Pancreas (tissue), 10 donors: ENCODE results near the gene TRAF3IP3. TPM values are rescaled to one million over a fixed set of nuclear protein-coding genes. Genes with fewer than 3 reads are reported as not detected.

Experiments used
- ATAC-seq, 4 donors: fragments of 200-7000 bp; cut with Tn5 transposase; one replicate each; pipeline versions ENCODE4 v1.8.0 to v1.9.1; 2020; ENCODE audit warnings: mild to moderate bottlenecking in 4 of 4, moderate library complexity in 4 of 4
- DNase-seq, 6 donors: peaks; one replicate each; pipeline ENCODE4 v3.0.0-alpha.2; 2020
- FAIRE-seq: peaks from 2 replicates; lab custom pipeline; 2012; peaks lifted over from hg19 to GRCh38; lab: Jason Lieb, UNC
- H3K27ac ChIP-seq, 4 donors: fragments of 200-600 bp; sonication (generic); 1 replicate in 3 of 4; 2 replicates in 1 of 4; pipeline versions ENCODE4 v1.5.0 to v1.8.0; 2020
- H3K27me3 ChIP-seq, 4 donors: fragments of 200-600 bp; one replicate each; pipeline ENCODE4 v1.8.0; 2021
- H3K36me3 ChIP-seq, 3 donors: fragments of 200-600 bp; sonication (generic) in 1 of 3; one replicate each; pipeline versions ENCODE4 v1.5.0 to v1.8.0; 2020 to 2021
- H3K4me1 ChIP-seq, 3 donors: fragments of 200-600 bp; one replicate each; pipeline ENCODE4 v1.8.0; 2021
- H3K4me3 ChIP-seq, 4 donors: fragments of 200-600 bp; sonication (generic) in 2 of 4; one replicate each; pipeline versions ENCODE4 v1.5.0 to v1.8.0; 2020 to 2021
- H3K9me3 ChIP-seq, 4 donors: fragments of 200-600 bp; one replicate each; pipeline ENCODE4 v1.8.0; 2021
- WGBS, 2 donors: extraction: QIAGEN DNeasy Blood & Tissue Kit; methylation state at CpG; one replicate each; pipeline ENCODE4 v1.1.7; 2013; 5-methylcytosine and 5-hydroxymethylcytosine counted together
- intact Hi-C, 3 donors: fragments of 100-400 bp; cut with DNase I; formaldehyde crosslinking; loops; one replicate each; pipeline versions ENCODE4 v1.11.1 to v1.14.2; 2022
- polyA plus RNA-seq, 2 donors: library from polyadenylated mRNA; stranded (reverse); fragments of 200-250 nt; gene quantifications; one replicate each; pipeline ENCODE4 v1.2.3, GENCODE V29; 2013
- total RNA-seq, 6 donors: library from RNA; stranded (reverse); fragmentation: NEBNext Ultra II Directional in 4 of 6; extraction: Animal tissue kit (Norgen Biotek cat#: 25700) in 4 of 6; gene quantifications; one replicate each; pipeline versions ENCODE4 v1.2.1 to v1.2.4, GENCODE V29; 2021 to 2023
- TF ChIP-seq, protein P1 (sequence below), 4 donors: fragments of 200-600 bp; sonication (generic) in 3 of 4; IDR thresholded peaks; one replicate each; pipeline versions ENCODE4 v1.5.0 to v1.8.0; 2021; ENCODE audit warnings: antibody characterized with exemption in 4 of 4
- donor health status: healthy with polysubstance abuse.
- donor health status: DM: no; HTN: no; CAD: no; lungs with moderate emphysema.
- donor health status: DM: no; HTN: no; CAD: no.
- donor health status: control.
- donor health status: control.
- donor health status: Bipolar disorder and iron deficiency.
- donor health status: DM: yes; HTN: yes; CAD: no.
- donor health status: DM: no; HTN: no; CAD: no.
- donor health status: DM: no; HTN: no; CAD: no.
- donor health status: DM: yes; HTN: yes; CAD: no.

The TRAF3IP3 gene
- total and polyA plus RNA-seq, 8 donors = 0.42 to 5.5 (median 1.5) TPM

DNA sequence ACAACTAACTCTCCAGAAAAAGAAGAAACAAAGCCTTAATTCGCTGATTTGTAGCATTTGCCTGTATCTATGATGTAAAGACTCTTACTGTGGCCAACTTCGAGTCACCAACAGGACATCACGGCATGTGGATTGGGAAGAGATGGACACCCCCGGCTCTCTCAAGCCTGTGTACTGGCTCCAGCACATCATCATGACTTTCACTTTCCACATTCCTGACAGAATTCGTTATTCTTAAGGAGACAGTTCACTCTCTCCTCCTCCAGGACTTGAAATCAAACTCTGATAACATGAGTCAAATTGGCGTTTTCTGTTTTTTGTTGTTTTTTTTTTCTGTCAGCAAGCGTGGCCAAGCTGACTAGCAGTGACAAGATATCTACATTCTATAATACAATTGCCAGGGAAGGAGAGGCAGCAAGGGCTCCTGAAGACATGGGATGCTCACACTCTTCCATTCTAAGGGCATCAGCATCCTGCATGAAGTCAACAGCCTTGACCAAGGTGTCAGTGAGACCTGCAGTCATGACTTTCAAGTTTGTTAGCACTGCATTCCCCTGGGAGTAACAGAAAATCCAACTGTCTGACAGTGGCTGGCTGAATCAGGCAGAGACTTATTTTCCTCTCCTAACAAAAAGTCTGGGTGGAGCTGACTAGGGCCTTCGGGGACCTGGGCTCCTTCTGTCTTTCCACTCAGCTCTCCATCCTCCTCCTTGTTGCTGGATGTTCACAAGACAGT, 13.3 kb upstream of the TRAF3IP3 start:
- Histone ChIP-seq H3K27me3 (no peaks in the 10 kb centered on the region), H3K4me1 (peaks cover 0 to 11% (median 0%) of the 10 kb centered on the region in 3 donors), H3K4me3 (no peak overlapping the region), H3K9me3 (no peaks in the 10 kb centered on the region), H3K36me3 (no peaks in the 10 kb centered on the region), H3K27ac (peak overlapping the region in 3 of 4 donors; percentile 39 to 50 (median 48))
- FAIRE-seq (peak; percentile 41), DNase-seq (no peak), ATAC-seq (peak; percentile 20 to 67 (median 55))
- WGBS, 2 donors = 38 to 46% methylated on average over 8 of the region's 8 CpGs
- intact Hi-C loops = loop anchor here in 1 of 3 donors (5.0 kb wide), 1 partner anchor 165 kb away; no protein-coding TSS in a partner anchor
- TF ChIP-seq, protein P1, sequence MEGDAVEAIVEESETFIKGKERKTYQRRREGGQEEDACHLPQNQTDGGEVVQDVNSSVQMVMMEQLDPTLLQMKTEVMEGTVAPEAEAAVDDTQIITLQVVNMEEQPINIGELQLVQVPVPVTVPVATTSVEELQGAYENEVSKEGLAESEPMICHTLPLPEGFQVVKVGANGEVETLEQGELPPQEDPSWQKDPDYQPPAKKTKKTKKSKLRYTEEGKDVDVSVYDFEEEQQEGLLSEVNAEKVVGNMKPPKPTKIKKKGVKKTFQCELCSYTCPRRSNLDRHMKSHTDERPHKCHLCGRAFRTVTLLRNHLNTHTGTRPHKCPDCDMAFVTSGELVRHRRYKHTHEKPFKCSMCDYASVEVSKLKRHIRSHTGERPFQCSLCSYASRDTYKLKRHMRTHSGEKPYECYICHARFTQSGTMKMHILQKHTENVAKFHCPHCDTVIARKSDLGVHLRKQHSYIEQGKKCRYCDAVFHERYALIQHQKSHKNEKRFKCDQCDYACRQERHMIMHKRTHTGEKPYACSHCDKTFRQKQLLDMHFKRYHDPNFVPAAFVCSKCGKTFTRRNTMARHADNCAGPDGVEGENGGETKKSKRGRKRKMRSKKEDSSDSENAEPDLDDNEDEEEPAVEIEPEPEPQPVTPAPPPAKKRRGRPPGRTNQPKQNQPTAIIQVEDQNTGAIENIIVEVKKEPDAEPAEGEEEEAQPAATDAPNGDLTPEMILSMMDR (IDR thresholded peaks at IDR 0.05) = no peak

DNA sequence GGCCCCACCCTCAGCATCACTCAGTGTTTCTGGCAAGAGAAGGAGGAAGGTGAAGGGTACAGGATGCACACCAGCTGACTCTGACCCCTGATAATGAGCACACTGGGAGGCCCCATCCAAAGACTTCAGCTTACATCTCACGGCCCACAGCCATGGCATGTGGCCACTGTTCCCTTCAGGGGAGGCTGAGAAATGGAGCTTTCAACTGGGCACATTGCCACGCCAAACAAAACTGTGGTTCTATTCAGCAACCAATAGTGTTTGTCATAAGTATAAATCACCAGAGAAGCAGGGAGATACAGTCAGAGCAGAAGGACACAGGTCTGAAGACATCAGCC, 12.7 kb upstream of the TRAF3IP3 start:
- no peaks in the 10 kb centered on the region for H3K9me3 ChIP-seq
- H3K36me3 ChIP-seq = no peaks in the 10 kb centered on the region
- peak in 1 of 4 donors; percentile 18 for ATAC-seq
- 35 to 46% methylated on average over 2 of the region's 2 CpGs for WGBS, 2 donors
- DNase-seq = peak in 3 of 6 donors; percentile 14 to 45 (median 45)
- intact Hi-C loops = loop anchor here in 1 of 3 donors (5.0 kb wide), 1 partner anchor 166 kb away; no protein-coding TSS in a partner anchor
- peaks cover 0 to 13% (median 0%) of the 10 kb centered on the region in 3 donors for H3K4me1 ChIP-seq
- H3K27ac ChIP-seq = peak overlapping the region in 3 of 4 donors; percentile 22 to 50 (median 48)
- TF ChIP-seq, protein P1 (IDR thresholded peaks at IDR 0.05) = no peak
- no peak overlapping the region for H3K4me3 ChIP-seq
- H3K27me3 ChIP-seq = no peaks in the 10 kb centered on the region
- no peak for FAIRE-seq

DNA sequence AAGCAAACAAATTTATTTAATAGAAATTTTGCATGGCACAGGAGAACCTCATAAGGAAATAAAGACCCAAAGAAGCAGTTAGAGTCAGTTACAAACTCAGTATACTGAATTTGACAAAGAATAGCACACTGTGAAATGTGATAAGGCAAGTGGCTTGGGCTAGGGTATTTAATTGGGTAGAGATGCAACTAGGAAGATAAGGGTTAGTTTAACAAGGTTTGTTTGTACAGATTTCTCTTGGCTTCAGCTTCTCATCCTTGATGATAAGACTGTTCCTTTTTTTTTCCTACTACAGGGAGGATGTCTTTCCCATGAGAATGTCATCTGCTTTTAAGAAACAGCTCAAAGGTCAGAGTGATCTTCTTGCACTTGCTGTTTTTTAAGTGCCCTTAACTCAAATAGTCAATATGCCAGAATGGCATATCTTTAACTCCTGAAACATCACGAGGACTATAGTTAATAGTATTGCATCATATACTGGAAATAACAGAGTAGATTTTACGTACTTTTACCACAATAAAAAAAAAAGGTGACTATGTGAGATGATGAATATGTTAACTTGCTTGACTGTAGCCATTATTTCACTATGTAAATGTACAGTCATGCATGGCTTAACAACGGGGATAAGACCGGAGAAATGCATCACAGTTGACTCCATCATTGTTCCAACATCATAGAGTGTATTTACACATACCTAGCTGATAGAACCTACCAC, 9.2 kb upstream of the TRAF3IP3 start:
- H3K4me3 ChIP-seq = no peak overlapping the region
- FAIRE-seq = no peak
- H3K4me1 ChIP-seq = peaks cover 0 to 16% (median 0%) of the 10 kb centered on the region in 3 donors
- H3K27me3 ChIP-seq = no peaks in the 10 kb centered on the region
- no peaks in the 10 kb centered on the region for H3K36me3 ChIP-seq
- no peak for ATAC-seq
- 60 to 67% methylated on average over 4 of the region's 4 CpGs for WGBS, 2 donors
- TF ChIP-seq, protein P1 (IDR thresholded peaks at IDR 0.05) = no peak
- no peaks in the 10 kb centered on the region for H3K9me3 ChIP-seq
- DNase-seq = no peak
- H3K27ac ChIP-seq = no peak overlapping the region
- intact Hi-C loops = no loop called here

DNA sequence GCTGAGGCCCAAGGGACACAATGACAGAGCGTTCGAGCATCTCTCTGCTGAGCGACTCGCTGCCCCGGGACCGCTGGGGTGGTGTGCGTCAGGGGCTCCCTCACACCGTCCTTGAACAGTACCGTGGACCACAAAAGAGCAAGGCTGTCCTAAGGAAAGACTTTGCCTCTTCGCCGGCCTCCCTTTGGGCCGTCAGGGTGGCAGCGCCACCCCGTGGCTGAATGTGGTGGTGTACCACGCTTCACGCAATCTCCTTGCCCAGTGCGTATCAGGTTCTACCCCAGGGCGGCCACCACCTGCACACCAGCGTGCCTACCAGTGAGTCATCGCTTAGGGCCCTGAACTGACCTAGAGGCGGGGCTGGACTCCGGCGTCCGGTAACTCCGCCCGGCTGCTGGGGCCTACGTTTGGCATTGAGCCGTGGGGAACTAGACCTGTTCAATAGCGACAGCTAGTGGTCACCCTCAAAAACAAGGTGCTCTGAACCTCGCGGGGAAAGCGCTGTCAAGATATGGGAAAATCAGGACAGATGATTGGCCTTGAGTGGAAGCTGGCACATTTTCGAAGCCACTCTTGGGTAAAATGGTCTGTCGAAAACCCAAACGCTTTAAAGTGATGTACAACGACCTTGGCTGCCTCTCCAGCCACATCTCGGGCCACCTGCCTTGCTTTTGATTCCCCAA, 8.1 kb upstream of the TRAF3IP3 start:
- Histone ChIP-seq H3K4me1 (peaks cover 0 to 9% (median 0%) of the 10 kb centered on the region in 3 donors), H3K36me3 (no peaks in the 10 kb centered on the region), H3K27me3 (no peaks in the 10 kb centered on the region), H3K4me3 (peak overlapping the region in 1 of 4 donors; percentile 15), H3K27ac (peak overlapping the region in 2 of 4 donors; percentile 4 to 20), H3K9me3 (no peaks in the 10 kb centered on the region)
- FAIRE-seq (no peak), DNase-seq (peak; percentile 95 to 99 (median 97)), ATAC-seq (peak; percentile 99 to 100 (median 99))
- TF ChIP-seq, protein P1 (IDR thresholded peaks at IDR 0.05) = peak; percentile 76 to 93 (median 88)
- intact Hi-C loops = no loop called here
- 9 to 11% methylated on average over 37 of the region's 37 CpGs for WGBS, 2 donors
